A673 (cell line): ENCODE data around the gene SNX13. TPM values are rescaled to one million over a fixed set of nuclear protein-coding genes. Genes with fewer than 3 reads are reported as not detected.

Experiments
- BruUV-seq: library from RNA; stranded (reverse); fragments of 400-500 nt; replicated peaks from 2 replicates; lab custom pipeline; 2021; lab: Mats Ljungman, UMichigan
- CTCF ChIA-PET: fragments of 300-600 bp; sonication (Branson Sonifier 250); formaldehyde crosslinking; loops from one replicate; lab custom pipeline; 2022; ENCODE audit warnings: antibody characterized with exemption; lab: Charles Lee
- POLR2A ChIA-PET: fragments of 300-600 bp; sonication (Branson Sonifier 250); formaldehyde crosslinking; loops from one replicate; lab custom pipeline; 2022; ENCODE audit warnings: antibody characterized with exemption; ENCODE audit not compliant: low non-redundant PET; lab: Charles Lee
- DNase-seq: peaks from one replicate; pipeline ENCODE4 v3.0.0-alpha.2; 2015; ENCODE audit warnings: low spot score
- H3K27ac ChIP-seq: fragments of 200-600 bp; sonication (generic); 2 replicates; pipeline ENCODE4 v1.5.1; 2016; ENCODE audit warnings: mixed run types, low read depth, mild to moderate bottlenecking, mixed read lengths, antibody characterized with exemption, low read length; ENCODE audit not compliant: poor library complexity, severe bottlenecking
- H3K27me3 ChIP-seq: fragments of 200-600 bp; sonication (generic); replicated peaks from 2 replicates; pipeline ENCODE4 v1.6.1; 2017; ENCODE audit warnings: mixed run types, low read depth, mild to moderate bottlenecking, mixed read lengths, antibody characterized with exemption, low read length; ENCODE audit not compliant: insufficient read depth, poor library complexity
- H3K36me3 ChIP-seq: fragments of 200-600 bp; sonication (generic); 2 replicates; pipeline ENCODE4 v1.6.1; 2016; ENCODE audit warnings: mixed run types, mild to moderate bottlenecking, mixed read lengths, antibody characterized with exemption, low read length; ENCODE audit not compliant: insufficient read depth, poor library complexity, severe bottlenecking
- H3K4me1 ChIP-seq: fragments of 200-600 bp; sonication (generic); 2 replicates; pipeline ENCODE4 v1.6.1; 2017; ENCODE audit warnings: mixed run types, mild to moderate bottlenecking, mixed read lengths, antibody characterized with exemption, low read length; ENCODE audit not compliant: insufficient read depth, poor library complexity, severe bottlenecking
- H3K4me3 ChIP-seq: fragments of 200-600 bp; sonication (generic); 2 replicates; pipeline ENCODE4 v1.5.1; 2016; ENCODE audit warnings: low read depth, mixed run types, mild to moderate bottlenecking, mixed read lengths, low read length; ENCODE audit not compliant: poor library complexity, severe bottlenecking
- H3K9me3 ChIP-seq: fragments of 200-600 bp; sonication (generic); 2 replicates; pipeline ENCODE4 v1.6.1; 2016; ENCODE audit warnings: mixed run types, low read depth, mild to moderate bottlenecking, mixed read lengths, antibody characterized with exemption, low read length; ENCODE audit not compliant: poor library complexity, severe bottlenecking
- CTCF ChIP-seq: fragments of 300-800, 200-600 bp; sonication (generic); conservative IDR thresholded peaks from 2 replicates; pipeline ENCODE4 v1.5.1; 2017; ENCODE audit warnings: low read depth, mild to moderate bottlenecking, antibody characterized with exemption, low read length, moderate library complexity, mixed read lengths
- EZH2 ChIP-seq: fragments of 200-600 bp; sonication (generic); IDR thresholded peaks from 2 replicates; pipeline ENCODE4 v1.6.1; 2017; ENCODE audit warnings: borderline replicate concordance, low read depth, mild to moderate bottlenecking, mixed read lengths, antibody characterized with exemption, low read length; ENCODE audit not compliant: poor library complexity, severe bottlenecking
- intact Hi-C: fragments of 100-400 bp; cut with micrococcal nuclease; formaldehyde crosslinking; loops from one replicate; pipeline ENCODE4 v1.10.0; 2022; ENCODE audit not compliant: unreplicated experiment
- total RNA-seq: library from RNA; stranded (reverse); gene quantifications from 2 replicates; pipeline ENCODE4 v1.2.3, GENCODE V29; 2021

SNX13 gene
- total RNA-seq, 1 experiment from 2014 or later: 31.2 TPM

GRCh38 chr7:17779381-17779780 is 160.9 kb downstream of the SNX13 start:
- Histone ChIP-seq H3K27ac (no peak overlapping the region), H3K9me3 (no peaks in the 10 kb centered on the region), H3K27me3 (no peaks in the 10 kb centered on the region), H3K4me1 (no peaks in the 10 kb centered on the region), H3K36me3 (no peaks in the 10 kb centered on the region), H3K4me3 (no peak overlapping the region)
- CTCF ChIA-PET: no interaction called here
- POLR2A ChIA-PET: no interaction called here
- TF ChIP-seq EZH2: no peak
- TF ChIP-seq CTCF: no peak
- BruUV-seq: no TSS peak
- intact Hi-C loops: no loop called here
- DNase-seq: no peak

GRCh38 chr7:17774716-17775288 is 165.5 kb downstream of the SNX13 start:
- DNase-seq: no peak
- Histone ChIP-seq H3K27me3 (no peaks in the 10 kb centered on the region), H3K27ac (no peak overlapping the region), H3K4me3 (no peak overlapping the region), H3K4me1 (no peaks in the 10 kb centered on the region), H3K9me3 (no peaks in the 10 kb centered on the region), H3K36me3 (no peaks in the 10 kb centered on the region)
- no TSS peak for BruUV-seq
- ChIA-PET POLR2A (no interaction called here), CTCF (no interaction called here)
- intact Hi-C loops: loop anchor here (5.0 kb wide), 2 partner anchors 342 to 547 kb away; no protein-coding TSS in a partner anchor
- TF ChIP-seq CTCF: no peak
- no peak for TF ChIP-seq EZH2

GRCh38 chr7:17774248-17774647 is 166.0 kb downstream of the SNX13 start:
- no peak for TF ChIP-seq CTCF
- TF ChIP-seq EZH2: no peak
- H3K4me1 ChIP-seq: no peaks in the 10 kb centered on the region
- no peak overlapping the region for H3K4me3 ChIP-seq
- H3K9me3 ChIP-seq: no peaks in the 10 kb centered on the region
- H3K36me3 ChIP-seq: no peaks in the 10 kb centered on the region
- CTCF ChIA-PET: no interaction called here
- no peak for DNase-seq
- intact Hi-C loops: loop anchor here (5.0 kb wide), 2 partner anchors 343 to 548 kb away; no protein-coding TSS in a partner anchor
- no peak overlapping the region for H3K27ac ChIP-seq
- H3K27me3 ChIP-seq: no peaks in the 10 kb centered on the region
- POLR2A ChIA-PET: no interaction called here
- BruUV-seq: no TSS peak
